NCI-H1105 treated with DMSO at 0.1 percent for 48 hours (cell line): ENCODE measurements around the gene MOAP1.
"Not testable (repeated sequence)": the region's sequence is repeated elsewhere in the genome, so short reads cannot be mapped to it uniquely, and the experiment has no call there.

ENCODE experiments used
- DNase-seq: peaks from one replicate; lab custom pipeline; 2025; lab: John Stamatoyannopoulos, UW

Gene MOAP1

GRCh38 chr14:93185349-93185720 is 638 bp upstream of the MOAP1 start:
- no peak for DNase-seq

- no peak for DNase-seq
Observed at GRCh38 chr14:93183596-93184317, 940 bp downstream of the MOAP1 start.

GRCh38 chr14:93175492-93175891 is 9.2 kb downstream of the MOAP1 start:
- DNase-seq: no peak

GRCh38 chr14:93174731-93175130 is 10.0 kb downstream of the MOAP1 start:
- not testable (repeated sequence) for DNase-seq

GRCh38 chr14:93173943-93174395 is 10.7 kb downstream of the MOAP1 start:
- DNase-seq: no peak

GRCh38 chr14:93171376-93171775 is 13.3 kb downstream of the MOAP1 start:
- no peak for DNase-seq

GRCh38 chr14:93170141-93170540 is 14.6 kb downstream of the MOAP1 start:
- not testable (repeated sequence) for DNase-seq

- DNase-seq: not testable (repeated sequence)
Observed at GRCh38 chr14:93169619-93170018, 15.1 kb downstream of the MOAP1 start.

- DNase-seq: not testable (repeated sequence)
Observed at GRCh38 chr14:93168610-93169009, 16.1 kb downstream of the MOAP1 start.

GRCh38 chr14:93165271-93166265 is 19.1 kb downstream of the MOAP1 start:
- DNase-seq: not testable (repeated sequence)

GRCh38 chr14:93163564-93163963 is 21.1 kb downstream of the MOAP1 start:
- DNase-seq: no peak

GRCh38 chr14:93161411-93161940 is 23.2 kb downstream of the MOAP1 start:
- no peak for DNase-seq

GRCh38 chr14:93160353-93160801 is 24.3 kb downstream of the MOAP1 start:
- DNase-seq: no peak

- not testable (repeated sequence) for DNase-seq
Observed at GRCh38 chr14:93159625-93160352, 24.9 kb downstream of the MOAP1 start.

- DNase-seq: not testable (repeated sequence)
Observed at GRCh38 chr14:93158349-93158748, 26.3 kb downstream of the MOAP1 start.

GRCh38 chr14:93156693-93157369 is 27.9 kb downstream of the MOAP1 start:
- no peak for DNase-seq

GRCh38 chr14:93155667-93156066 is 29.0 kb downstream of the MOAP1 start:
- DNase-seq: no peak

GRCh38 chr14:93153121-93153520 is 31.6 kb downstream of the MOAP1 start:
- no peak for DNase-seq

- no peak for DNase-seq
Observed at GRCh38 chr14:93150227-93151208, 34.2 kb downstream of the MOAP1 start.

GRCh38 chr14:93148979-93149378 is 35.7 kb downstream of the MOAP1 start:
- no peak for DNase-seq
